Measurements from ENCODE around the gene KCNH8.

DNA sequence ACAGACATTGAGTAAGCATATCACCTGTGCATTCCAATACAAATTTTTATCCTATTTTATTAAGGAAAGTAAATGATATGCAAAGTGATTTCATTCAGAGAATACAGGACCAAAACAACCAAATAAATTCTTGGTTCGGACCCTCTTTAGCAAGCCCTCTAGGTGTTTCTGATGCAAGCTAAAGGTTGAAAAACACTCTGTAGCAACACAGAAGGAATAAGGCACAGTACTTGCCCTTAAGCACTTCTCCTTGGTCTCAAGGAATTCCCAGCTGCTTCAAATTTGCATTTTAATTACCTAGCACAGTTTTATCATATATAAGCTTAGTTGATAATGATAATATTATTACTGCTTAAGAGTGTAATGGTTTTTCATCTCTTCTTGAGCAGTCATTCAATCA is 288.4 kb downstream of the KCNH8 start:
- TF ChIP-seq CTCF (IDR thresholded peaks at IDR 0.05; ENCODE audit: low read depth, low read length) (no peak), POLR2A (IDR thresholded peaks at IDR 0.05; ENCODE audit: extremely low read depth, insufficient read length) (no peak), MAX (IDR thresholded peaks at IDR 0.05; ENCODE audit: low read depth, low read length) (no peak)
